ENCODE measurements around the gene FIGN.

FIGN gene

DNA sequence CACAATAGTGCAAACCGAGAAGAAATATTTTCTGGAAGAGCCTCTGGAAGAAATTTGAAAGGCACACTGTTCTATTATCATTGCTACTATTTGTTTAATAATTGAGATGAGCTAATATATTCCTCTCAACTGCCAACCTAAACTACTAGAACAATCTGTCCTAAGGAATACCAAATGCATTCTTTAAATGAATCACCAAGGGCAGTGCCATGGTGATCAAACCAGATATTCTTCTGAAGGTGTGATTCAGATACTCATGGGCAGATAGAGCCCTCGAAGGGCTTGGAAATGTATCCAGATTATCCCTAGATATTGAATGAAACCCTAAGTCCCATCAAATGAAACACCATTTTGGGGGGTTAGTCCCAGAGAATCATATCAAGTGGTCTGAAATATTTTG is 76.6 kb downstream of the FIGN start:
- TF ChIP-seq, protein P1, sequence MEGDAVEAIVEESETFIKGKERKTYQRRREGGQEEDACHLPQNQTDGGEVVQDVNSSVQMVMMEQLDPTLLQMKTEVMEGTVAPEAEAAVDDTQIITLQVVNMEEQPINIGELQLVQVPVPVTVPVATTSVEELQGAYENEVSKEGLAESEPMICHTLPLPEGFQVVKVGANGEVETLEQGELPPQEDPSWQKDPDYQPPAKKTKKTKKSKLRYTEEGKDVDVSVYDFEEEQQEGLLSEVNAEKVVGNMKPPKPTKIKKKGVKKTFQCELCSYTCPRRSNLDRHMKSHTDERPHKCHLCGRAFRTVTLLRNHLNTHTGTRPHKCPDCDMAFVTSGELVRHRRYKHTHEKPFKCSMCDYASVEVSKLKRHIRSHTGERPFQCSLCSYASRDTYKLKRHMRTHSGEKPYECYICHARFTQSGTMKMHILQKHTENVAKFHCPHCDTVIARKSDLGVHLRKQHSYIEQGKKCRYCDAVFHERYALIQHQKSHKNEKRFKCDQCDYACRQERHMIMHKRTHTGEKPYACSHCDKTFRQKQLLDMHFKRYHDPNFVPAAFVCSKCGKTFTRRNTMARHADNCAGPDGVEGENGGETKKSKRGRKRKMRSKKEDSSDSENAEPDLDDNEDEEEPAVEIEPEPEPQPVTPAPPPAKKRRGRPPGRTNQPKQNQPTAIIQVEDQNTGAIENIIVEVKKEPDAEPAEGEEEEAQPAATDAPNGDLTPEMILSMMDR (IDR thresholded peaks at IDR 0.05), result no peak

GRCh38 chr2:163658556-163658955 is 77.3 kb downstream of the FIGN start:
- TF ChIP-seq, protein P1 (IDR thresholded peaks at IDR 0.05), result no peak

DNA sequence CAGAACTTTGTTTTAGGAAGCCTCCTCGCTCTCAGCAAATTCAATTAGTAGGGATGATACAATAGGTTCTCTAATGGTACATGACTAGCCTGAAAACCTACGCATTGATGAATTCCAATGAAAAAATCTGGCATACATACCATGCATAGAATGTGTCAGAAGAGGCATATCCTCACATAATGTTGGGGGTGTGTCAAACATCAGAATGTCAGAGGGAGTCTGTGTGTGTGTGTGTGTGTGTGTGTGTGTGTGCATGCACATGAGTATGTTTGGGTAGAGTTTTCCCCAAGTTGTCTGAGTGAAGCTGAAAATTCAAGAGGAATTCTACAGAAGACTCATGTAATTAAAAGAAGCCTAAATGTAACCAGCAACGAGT is 78.5 kb downstream of the FIGN start:
- TF ChIP-seq, protein P1 (IDR thresholded peaks at IDR 0.05), result no peak

DNA sequence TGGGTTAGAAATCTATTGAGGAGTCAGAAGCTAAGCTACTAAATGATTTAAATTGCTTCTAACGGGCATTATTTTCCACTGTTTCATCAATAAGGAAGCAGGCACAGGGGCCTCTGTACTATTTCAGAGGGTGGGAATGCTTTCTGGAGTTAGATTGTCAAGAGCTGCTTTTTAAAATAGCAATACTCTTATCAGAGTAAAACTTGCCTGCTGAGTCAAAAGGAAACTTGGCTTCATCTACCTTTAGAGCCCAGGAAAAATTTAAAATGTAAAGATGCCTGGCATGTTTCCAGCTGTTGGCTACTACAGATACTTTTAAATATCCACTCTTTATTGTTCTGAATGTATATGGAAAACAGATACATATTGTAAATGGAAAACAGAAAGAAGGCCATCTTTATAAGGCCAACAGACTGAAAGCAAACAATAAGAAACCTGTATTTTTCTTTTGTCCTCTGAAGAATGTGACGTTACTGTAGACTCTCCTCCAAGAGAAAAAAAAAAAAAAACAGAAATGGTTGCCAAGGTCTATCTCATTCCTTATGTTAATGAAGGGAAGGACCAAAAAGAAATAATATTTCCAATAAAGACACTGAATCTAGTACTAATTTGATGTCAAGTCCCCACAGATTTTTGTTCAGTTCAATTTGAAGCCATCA is 79.1 kb downstream of the FIGN start:
- TF ChIP-seq, protein P1 (IDR thresholded peaks at IDR 0.05), result no peak

DNA sequence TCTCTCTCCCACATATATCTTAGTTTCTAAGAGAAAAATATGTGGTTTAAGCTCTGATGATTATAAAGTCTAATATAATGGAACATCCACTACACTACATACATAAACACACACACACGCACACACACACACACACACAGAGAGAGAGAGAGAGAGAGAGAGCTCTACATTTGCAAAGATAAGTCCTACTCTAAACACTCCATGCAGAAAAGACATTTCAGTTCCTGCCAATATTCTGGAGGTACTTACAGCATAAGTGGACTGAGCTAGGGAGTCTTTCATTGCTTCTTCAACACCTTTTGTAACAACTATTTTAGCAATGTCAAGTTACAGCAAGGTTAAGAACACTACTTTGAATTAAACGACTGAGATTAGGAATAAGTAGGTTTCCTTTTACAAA is 80.1 kb downstream of the FIGN start:
- TF ChIP-seq, protein P1 (IDR thresholded peaks at IDR 0.05), result no peak

DNA sequence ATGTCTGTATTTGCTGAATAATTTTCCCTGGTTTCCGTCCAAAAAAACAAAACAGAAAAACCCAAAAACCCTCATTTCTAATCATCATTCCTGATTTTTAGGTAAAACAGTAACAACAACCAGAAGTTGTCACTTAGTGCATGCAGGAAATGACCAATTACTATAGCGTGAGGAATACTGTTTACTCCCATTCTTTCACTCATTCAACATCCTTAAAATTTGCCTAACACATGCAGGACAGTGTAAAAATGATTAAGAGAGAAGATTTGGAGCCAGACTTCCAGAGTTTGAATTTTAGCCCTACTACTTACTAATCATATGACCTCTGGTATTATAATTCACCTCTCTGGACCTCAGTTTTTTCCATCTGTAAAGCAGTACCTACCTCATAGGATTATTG is 83.1 kb downstream of the FIGN start:
- TF ChIP-seq, protein P1 (IDR thresholded peaks at IDR 0.05), result no peak

DNA sequence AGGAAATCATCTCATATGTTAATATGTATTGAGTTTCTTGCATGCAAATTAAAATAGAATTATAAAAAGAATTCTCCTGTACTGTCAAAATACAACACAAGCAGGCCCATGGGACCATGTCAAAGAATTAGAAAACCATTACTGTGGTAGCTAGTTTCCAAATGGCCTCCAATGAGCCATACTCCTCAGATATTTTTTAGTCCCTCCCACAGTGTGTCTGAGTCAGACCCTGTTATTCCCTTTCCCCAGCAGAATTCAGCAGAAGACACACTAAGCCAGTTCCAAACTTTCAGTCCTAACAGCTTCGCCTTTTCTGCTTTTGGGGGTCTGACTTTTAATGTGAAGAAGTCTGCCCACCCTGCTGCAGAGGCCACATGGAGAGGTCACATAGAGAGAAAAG is 86.7 kb downstream of the FIGN start:
- TF ChIP-seq, protein P1 (IDR thresholded peaks at IDR 0.05), result no peak

GRCh38 chr2:163647300-163647699 is 88.5 kb downstream of the FIGN start:
- TF ChIP-seq, protein P1 (IDR thresholded peaks at IDR 0.05), result no peak

Data from LNCAP (cell line).